Dedifferentiated amniotic fluid mesenchymal stem cell (primary cell): ENCODE measurements around the gene HSF2.
"Not testable (repeated sequence)": the region's sequence is repeated elsewhere in the genome, so short reads cannot be mapped to it uniquely, and the experiment has no call there.

Source experiments
- DNase-seq: peaks from one replicate; pipeline ENCODE4 v3.0.0-alpha.2; 2016; ENCODE audit errors: extremely low spot score

The HSF2 gene

GRCh38 chr6:122454673-122455072 is 55.2 kb downstream of the HSF2 start:
- DNase-seq: no peak

DNA sequence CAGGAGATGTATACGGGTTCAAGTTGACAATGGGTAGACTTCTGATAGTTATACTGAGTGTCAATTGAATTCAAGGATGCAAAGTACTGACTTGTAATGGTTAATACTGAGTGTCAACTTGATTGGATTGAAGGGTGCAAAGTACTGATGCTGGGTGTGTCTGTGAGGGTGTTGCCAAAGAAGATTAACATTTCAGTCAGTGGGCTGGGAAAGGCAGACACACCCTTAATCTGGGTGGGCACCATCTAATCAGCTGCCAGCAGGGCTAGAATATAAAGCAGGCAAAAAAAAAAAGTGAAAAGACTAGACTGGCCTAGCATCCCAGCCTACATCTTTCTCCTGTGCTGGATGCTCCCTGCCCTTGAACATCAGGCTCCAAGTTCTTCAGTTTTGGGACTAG is 55.7 kb downstream of the HSF2 start:
- not testable (repeated sequence) for DNase-seq

DNA sequence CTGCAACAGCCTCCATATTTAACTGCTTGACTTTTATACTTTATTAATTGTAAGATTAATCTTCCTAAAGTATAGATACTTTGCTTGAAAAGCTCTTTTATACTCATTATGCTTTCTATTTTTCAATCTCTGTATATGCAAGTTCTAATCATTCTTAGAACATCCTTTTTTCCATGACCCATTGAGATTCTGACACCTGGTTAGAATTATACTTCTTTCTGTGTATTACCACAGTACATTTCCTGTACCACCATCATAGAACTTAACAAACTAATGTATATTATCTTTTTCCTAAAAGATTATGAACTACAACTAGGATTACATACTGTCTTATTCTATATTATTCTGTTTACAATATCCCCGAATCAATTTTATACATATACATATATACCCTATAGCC is 58.6 kb downstream of the HSF2 start:
- no peak for DNase-seq

GRCh38 chr6:122459240-122459639 is 59.8 kb downstream of the HSF2 start:
- DNase-seq: no peak

DNA sequence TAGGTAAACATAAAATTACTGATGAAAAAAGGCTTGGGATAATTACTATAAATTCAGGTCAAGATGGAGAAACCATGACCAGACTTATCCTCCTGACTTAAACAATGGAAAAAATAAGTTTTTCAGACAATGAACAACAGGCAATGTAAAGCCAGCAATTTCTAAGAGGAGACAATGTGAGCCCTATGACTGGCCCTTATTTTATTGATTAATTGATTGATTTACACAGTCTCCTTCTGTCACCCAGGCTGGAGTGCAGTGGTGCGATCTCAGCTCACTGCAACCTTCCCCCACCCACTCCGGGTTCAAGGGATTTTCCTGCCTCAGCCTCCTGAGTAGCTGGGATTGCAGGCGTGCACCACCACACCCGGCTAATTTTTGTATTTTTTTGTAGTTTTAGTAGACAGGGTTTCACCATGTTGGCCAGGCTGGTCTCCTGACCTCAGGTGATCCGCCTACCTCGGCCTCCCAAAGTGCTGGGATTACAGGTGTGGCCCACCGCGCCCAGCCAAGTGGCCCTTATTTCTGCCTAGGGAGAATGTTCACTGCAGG is 60.5 kb downstream of the HSF2 start:
- not testable (repeated sequence) for DNase-seq

DNA sequence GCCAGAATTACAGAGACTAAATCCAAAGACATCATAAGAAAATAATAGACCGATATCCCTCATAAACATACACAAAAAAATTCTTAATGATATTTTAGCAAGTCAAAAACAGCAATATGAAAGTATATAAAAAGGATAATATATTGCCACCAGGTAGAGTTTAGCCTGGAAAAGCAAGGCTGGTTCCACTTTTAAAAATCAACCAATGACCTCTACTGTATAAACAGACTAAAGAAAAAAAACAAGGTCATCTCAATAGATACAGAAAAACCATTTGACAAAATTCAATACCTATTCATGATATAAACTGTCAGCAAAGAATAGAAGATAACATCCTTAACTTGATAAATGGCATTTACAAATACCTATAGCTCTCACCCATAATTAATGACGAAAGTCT is 62.4 kb downstream of the HSF2 start:
- no peak for DNase-seq

DNA sequence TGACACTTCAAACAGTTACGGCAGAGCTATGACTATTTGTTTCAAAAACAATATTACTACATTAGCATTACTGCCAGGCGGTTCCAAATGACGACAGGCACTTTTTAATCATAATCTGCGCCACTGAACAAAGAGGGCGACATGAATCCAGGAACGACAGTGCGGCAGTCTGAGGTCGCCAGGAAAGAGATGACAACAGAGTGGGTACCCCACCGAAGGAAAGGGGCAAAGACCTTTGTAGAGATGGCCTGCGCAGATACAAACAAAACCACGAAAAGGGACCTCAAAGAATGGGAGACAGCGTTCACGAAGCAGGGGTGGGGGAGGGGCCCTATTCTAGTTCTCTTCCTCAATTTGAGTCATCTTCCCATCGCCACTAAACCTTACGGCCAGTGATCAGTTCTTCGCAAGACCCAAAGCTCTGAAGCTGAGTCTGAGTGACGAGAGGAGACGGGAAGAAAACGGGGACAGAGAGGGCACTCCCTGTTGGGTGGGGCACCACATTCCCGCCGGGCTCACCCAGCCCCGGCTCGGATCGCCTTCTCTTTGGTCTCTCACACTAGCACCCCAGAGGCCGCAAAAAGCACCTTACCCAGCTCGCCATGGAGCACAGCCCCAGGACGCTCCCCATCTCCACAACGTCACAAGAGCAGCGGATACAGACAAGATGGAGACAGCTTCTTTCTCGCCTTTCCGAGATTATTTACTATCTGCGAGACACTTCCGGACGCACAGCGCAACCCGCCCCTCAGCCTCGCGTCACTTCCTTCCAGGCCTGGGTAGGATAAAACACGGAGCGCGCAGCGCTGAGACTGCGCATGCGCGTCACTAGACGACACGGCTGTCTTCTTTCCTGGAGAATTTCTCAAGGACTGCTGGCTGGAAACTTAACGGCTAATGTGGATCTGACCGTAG is 71.9 kb downstream of the HSF2 start, which contains the start of gene SERINC1:
Gene SERINC1 (minus strand): TSS at position 701 of the 915 bp plus-strand sequence. CDS start 70 bp downstream, at position 631.
- DNase-seq: peak; percentile 96

- DNase-seq: no peak
These were observed 72.5 kb downstream of the HSF2 start for GRCh38 chr6:122472022-122472340.

DNA sequence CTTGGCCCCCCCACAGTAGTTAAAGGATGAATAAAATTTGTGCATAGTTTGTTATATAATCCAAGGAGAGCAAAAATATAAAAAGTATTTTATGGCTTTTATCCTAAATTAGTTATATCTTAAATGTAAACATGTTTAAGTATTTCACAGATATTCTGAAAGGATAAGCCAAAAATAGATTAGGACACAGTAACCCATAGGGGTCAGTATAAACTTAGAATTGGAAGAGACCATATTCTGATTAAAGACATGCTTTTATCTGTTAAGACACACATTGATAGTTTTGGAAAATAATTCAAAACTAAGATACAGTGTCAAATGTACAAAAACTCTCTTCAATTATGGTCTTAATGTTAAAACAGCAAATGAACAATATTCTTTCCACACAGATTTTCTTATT is 76.7 kb downstream of the HSF2 start:
- DNase-seq: peak; percentile 30

DNA sequence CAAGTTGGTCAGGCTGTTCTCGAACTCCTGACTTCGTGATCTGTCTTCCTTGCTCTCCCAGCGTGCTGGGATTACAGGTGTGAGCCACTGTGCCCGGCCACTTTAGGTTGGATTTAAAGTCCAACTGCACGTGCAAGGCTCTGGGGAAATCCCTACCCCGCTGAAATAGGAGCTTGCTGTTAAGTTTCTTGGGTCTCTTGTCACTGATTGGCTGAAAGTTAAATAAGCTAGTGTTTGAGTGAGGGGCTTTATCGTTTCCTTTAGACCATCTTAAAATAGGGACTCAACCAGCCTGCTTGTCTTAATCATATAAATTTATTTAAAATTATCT is 83.3 kb downstream of the HSF2 start:
- DNase-seq: no peak
